ENCODE data around the gene TLE1. TPM values are rescaled to one million over a fixed set of nuclear protein-coding genes. Genes with fewer than 3 reads are reported as not detected.

Gene TLE1
- total RNA-seq, 1 experiment from 2014 or later: 79.3 TPM

GRCh38 chr9:81693671-81694378, 4.5 kb upstream of the TLE1 start:
- Histone ChIP-seq H3K56ac (ENCODE audit: insufficient read length, low read depth, low read length) (no peak overlapping the region), H2AFZ (ENCODE audit: low read length) (no peak overlapping the region), H2BK20ac (ENCODE audit: low read depth, low read length, poor library complexity, severe bottlenecking) (no peak overlapping the region), H3K27ac (ENCODE audit: insufficient read length, low read depth, low read length) (no peak overlapping the region), H3K23ac (ENCODE audit: insufficient read length, low read depth, low read length) (no peak overlapping the region), H4K5ac (ENCODE audit: insufficient read length, low read depth, low read length) (no peak overlapping the region), H4K20me1 (ENCODE audit: control insufficient read depth, insufficient read depth, insufficient read length) (no peaks in the 10 kb centered on the region), H3K27me3 (ENCODE audit: insufficient read depth, low read length) (no peaks in the 10 kb centered on the region), H3K23me2 (ENCODE audit: insufficient read length, low read depth, low read length, poor library complexity, severe bottlenecking) (peaks cover 8% of the 10 kb centered on the region), H2AK5ac (ENCODE audit: insufficient read length, low read length) (no peak overlapping the region), H3K9ac (ENCODE audit: extremely low read depth, insufficient read length, low read length) (no peak overlapping the region), H3T11ph (ENCODE audit: low read length) (no peak overlapping the region), H4K8ac (replicated peaks; ENCODE audit: insufficient read length, low read depth, low read length) (no peak overlapping the region), H3K4me2 (ENCODE audit: insufficient read depth, insufficient read length, low read length) (no peak overlapping the region), H2BK12ac (ENCODE audit: insufficient read length, low read depth, low read length) (no peak overlapping the region), H3K79me1 (ENCODE audit: insufficient read depth, low read depth, low read length, poor library complexity, severe bottlenecking) (no peaks in the 10 kb centered on the region), H3K79me2 (ENCODE audit: insufficient read depth, low read length) (peaks cover 2% of the 10 kb centered on the region; the same call in 1 of the 2 replicates), H3K18ac (ENCODE audit: insufficient read length, low read depth, low read length) (no peak overlapping the region), H2BK15ac (ENCODE audit: low read depth, low read length) (no peak overlapping the region), H3K14ac (ENCODE audit: insufficient read depth, low read length) (no peak overlapping the region), H2BK5ac (ENCODE audit: insufficient read length, low read length) (no peak overlapping the region), H2BK120ac (ENCODE audit: low read depth, low read length, poor library complexity, severe bottlenecking) (no peak overlapping the region), H3K4me1 (ENCODE audit: insufficient read depth, low read length) (peaks cover 6% of the 10 kb centered on the region; the same call in 1 of the 2 replicates), H4K91ac (ENCODE audit: insufficient read length, low read depth, low read length) (no peak overlapping the region), H3K4ac (ENCODE audit: low read depth, low read length) (no peak overlapping the region), H3K9me3 (ENCODE audit: control insufficient read depth, low read depth, low read length) (no peaks in the 10 kb centered on the region)
- Mint-ChIP-seq H3K27me3 (ENCODE audit: low read depth) (peaks cover 21% of the 10 kb centered on the region), H3K27ac (peak overlapping the region in 1 of 3 experiments; percentile 26; a peak in 2 of 7 replicates), H3K9me3 (peaks cover 0 to 2% of the 10 kb centered on the region in 2 experiments; a peak in 2 of 5 replicates), H3K4me1 (peaks cover 33 to 39% of the 10 kb centered on the region in 2 experiments), H3K4me3 (peak overlapping the region in 1 of 2 experiments; percentile 8; a peak in 1 of 5 replicates), H3K36me3 (ENCODE audit: insufficient read depth in 1 of 3, low read depth in 3 of 3) (peaks cover 0 to 2% (median 0%) of the 10 kb centered on the region in 3 experiments; a peak in 3 of 7 replicates)
- no peak for TF ChIP-seq CTCF (conservative IDR thresholded peaks at IDR 0.05)
- no peak for DNase-seq
- no CpG with 5 or more reads among the region's 6 CpGs for WGBS (ENCODE audit: extremely low coverage, insufficient read length, low lambda C conversion rate)
